ENCODE measurements around the gene RC3H1.
A peak's percentile ranks its signal among the peaks of the same experiment; 100 is the strongest.
"Not testable (repeated sequence)": the region's sequence is repeated elsewhere in the genome, so short reads cannot be mapped to it uniquely, and the experiment has no call there.

RC3H1 gene, protein sequence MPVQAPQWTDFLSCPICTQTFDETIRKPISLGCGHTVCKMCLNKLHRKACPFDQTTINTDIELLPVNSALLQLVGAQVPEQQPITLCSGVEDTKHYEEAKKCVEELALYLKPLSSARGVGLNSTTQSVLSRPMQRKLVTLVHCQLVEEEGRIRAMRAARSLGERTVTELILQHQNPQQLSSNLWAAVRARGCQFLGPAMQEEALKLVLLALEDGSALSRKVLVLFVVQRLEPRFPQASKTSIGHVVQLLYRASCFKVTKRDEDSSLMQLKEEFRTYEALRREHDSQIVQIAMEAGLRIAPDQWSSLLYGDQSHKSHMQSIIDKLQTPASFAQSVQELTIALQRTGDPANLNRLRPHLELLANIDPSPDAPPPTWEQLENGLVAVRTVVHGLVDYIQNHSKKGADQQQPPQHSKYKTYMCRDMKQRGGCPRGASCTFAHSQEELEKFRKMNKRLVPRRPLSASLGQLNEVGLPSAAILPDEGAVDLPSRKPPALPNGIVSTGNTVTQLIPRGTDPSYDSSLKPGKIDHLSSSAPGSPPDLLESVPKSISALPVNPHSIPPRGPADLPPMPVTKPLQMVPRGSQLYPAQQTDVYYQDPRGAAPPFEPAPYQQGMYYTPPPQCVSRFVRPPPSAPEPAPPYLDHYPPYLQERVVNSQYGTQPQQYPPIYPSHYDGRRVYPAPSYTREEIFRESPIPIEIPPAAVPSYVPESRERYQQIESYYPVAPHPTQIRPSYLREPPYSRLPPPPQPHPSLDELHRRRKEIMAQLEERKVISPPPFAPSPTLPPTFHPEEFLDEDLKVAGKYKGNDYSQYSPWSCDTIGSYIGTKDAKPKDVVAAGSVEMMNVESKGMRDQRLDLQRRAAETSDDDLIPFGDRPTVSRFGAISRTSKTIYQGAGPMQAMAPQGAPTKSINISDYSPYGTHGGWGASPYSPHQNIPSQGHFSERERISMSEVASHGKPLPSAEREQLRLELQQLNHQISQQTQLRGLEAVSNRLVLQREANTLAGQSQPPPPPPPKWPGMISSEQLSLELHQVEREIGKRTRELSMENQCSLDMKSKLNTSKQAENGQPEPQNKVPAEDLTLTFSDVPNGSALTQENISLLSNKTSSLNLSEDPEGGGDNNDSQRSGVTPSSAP

DNA sequence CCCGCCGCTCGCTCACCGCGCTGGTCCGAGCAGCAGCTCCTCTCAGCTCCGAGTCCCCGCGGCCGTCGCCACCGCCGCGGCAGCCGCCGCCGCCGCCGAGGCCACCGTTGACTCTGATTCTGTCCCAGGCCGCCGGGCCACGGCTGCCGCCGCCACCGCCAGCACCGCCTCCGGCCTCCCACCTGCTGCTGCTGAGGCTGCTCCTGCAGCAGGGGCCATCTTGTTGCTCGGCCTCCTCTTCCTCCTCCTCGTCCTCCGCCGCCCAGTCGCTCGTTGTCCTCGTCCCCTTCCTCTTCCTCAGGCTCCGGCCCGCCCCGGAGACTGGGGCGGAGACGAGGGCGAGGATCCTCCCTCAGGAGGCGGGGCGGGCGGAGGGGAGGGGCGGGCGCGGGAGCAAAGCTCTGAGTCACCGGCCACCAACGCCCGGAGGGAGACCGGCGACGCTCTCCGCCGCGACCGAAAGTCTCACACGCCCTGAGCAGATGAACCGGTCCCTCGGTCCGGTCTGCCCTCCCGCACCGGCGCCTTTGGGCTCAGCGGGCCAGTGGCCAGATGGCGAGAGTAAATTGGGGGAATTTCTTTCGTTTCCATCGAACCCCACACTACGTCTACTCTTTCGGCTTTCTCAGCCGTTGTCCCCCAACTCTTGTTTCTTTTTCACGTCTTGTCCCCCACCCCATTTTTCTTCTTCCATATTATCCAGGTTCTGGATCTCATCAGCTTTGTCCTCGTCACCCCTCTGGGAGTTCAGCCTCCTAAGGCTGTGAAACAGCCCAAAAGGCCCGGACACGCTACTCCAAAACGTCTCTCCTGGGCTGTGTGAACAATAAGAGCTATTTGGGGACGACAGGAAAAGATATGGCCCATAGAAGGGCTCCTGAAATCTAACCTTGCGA, at the start of gene RC3H1:
Gene RC3H1 (minus strand): TSS at position 278 of the 896 bp plus-strand sequence. CDS start 29,372 bp downstream, outside the sequence.
- no peak for DNase-seq

DNA sequence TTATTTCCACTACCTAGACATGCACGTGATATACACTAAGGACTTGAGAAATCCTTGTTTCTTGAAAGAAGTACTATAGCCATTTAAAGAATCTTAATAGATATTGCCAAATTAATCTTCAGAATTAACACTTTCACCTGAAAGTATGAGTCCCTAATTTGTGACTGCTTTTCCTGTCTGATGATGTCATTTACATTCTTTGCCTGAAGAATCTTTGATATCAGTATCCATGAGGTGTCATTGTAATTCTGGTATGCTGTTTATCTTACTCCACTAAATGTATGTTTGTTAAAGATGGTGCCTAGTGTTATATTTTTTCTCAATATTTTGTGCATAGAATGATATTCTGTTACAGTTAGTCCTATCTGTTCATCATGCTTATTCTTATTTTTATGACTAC, 48.5 kb upstream of the RC3H1 start:
- no peak for DNase-seq

DNA sequence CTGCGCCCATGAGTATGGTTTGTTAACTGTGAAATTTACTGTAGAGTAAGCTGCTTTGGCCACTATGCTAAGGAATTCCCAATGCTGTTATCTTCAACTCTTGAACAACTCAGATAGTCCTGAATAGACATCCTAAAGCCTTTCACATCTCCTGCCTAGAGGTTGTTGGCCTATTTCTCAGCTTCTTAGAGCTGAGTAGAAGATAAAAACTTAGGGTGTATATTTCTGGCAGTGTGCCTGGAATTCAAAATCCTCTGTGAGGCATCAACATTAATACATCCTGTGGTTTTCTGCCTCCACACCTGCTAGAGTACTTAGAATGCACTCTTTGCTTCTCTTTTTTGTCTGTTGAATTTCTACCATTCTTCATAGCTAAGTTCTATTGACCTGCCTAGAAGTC, 45.8 kb upstream of the RC3H1 start:
- DNase-seq = no peak

DNA sequence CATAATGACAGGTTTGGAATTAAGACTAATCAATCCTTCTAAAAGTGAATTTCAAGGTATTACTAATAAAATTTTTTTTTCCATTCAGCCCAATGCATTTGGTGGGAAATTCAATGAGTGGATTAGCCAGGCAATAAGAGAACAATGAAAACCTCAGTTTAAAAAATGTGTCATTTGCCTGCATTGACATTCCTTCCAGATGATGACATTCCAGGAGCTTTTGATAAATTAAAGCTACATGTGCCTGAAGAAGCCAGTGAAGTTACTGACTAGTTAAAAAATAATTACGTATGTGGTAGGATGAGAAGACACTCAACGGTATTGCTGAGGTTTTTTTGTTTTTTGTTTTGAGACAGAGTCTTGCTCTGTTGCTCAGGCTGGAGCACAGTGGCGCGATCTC, 37.9 kb upstream of the RC3H1 start:
- DNase-seq = no peak

DNA sequence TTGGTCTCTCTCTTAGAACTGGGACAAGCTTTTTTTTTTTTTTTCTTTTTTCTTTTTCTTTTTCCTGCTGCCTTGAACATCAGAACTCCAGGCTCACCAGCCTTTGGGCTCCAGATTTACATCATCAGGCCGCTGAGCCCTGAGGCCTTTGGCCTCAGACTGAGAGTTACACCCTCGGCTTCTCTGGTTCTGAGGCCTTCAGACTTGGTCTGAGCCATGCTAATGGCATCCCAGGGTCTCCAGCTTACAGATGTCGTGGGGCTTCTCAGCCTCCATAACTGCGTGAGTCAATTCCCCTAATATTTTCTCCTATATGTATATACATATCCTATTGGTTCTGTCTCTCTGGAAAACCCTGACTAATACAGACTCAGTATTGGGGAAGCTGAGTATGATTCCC, 36.5 kb upstream of the RC3H1 start:
- DNase-seq = no peak

DNA sequence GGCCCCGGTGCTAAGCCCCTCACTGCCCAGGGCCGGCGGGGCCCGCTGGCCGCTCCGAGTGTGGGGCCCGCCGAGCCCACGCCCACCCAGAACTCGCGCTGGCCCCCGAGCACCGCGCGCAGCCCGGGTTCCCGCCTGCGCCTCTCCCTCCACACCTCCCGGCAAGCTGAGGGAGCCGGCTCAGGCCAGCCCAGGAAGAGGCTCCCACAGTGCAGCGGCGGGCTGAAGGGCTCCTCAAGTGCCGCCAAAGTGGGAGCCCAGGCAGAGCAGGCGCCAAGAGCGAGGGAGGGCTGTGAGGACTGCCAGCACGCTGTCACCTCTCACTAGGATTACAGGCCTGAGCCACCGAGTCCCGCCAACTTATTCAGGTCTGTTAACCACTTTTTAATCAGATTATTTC, 34.5 kb upstream of the RC3H1 start:
- not testable (repeated sequence) for DNase-seq

DNA sequence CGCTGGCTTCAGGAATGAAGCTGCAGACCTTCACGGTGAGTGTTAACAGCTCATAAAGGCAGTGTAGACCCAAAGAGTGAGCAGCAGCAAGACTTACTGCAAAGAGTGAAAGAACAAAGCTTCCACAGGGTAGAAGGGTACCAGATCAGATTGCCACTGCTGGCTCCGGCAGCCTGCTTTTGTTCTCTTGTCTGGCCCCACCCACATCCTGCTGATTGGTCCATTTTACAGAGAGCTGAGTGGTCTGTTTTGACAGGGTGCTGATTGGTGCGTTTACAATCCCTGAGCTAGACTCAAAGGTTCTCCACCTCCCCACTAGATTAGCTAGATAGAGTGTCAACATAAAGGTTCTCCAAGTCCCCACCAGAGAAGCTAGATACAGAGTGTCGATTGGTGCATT, 33.6 kb upstream of the RC3H1 start:
- DNase-seq = not testable (repeated sequence)

DNA sequence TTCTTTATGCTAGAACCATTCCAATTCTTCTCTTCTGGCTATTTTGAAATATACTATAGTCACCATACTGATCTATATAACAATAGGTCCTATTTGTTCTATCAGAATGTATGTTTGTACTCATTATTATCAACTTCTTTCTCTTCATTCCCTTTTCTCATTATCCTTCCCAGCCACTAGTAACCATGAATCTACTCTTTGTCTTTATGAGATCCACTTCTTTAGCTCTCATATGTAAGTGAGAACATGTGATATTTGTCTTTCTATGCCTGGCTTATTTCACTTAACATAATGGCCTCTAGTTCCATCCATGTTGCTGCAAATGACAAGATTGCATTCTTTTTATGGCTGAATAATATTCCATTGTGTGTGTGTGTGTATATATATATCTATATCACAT, 31.7 kb upstream of the RC3H1 start:
- no peak for DNase-seq

DNA sequence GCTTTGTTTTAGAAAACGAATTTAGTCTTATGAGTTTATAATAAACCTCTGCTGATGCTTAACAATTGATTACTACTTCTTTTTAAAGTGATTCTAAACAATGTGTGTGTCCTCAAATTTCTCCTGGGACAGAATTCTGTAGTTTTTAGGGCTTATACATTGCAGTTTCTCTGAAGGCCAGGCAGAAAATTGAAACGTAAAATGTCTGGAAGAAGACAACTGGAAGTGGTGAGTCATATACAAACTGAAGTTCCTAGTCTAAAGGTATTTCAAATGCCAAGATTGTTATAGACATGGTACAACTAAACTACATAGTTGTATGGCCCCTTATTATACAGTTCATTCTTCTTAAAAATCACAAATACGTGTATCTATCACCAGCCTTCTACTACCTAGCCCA, 30.5 kb upstream of the RC3H1 start:
- DNase-seq = no peak

DNA sequence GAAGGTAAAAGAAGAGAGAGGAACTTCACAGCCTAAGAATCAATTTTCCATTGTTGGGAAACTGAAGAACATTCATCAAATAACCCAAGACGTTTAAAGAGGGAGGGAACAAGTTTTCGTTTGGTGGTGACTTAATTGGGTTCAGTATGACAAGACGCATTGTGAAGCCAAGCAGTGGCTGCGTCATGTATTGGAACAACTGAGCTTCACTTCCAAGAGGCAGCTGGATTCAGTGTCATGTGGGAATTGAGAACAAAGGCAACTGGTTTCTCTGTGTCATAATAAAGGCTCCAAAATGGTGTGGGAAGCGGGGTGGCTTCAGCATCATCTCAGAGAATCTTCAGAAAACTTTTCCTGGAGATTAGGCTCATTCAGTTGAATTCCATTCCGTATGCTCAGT, 29.8 kb upstream of the RC3H1 start:
- no peak for DNase-seq

DNA sequence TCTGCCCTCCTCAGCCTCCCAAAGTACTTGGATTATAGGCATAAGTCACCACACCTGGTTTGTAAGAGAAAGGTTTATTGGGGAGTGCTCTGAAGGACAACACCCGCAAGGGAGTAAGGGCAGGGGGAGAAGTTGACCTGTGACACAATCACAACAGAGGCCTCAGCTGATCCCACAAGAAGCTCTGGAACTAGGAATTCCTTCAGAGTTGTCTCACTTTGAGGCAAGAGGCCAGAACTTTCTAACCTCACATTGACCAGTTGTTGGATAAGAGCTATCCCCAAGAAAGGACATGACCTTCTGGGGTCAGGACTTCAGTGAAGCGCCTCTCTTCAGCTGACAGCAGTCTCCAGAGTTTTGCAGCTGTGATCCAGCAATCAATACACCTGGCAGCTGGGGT, 27.4 kb upstream of the RC3H1 start:
- DNase-seq = no peak

DNA sequence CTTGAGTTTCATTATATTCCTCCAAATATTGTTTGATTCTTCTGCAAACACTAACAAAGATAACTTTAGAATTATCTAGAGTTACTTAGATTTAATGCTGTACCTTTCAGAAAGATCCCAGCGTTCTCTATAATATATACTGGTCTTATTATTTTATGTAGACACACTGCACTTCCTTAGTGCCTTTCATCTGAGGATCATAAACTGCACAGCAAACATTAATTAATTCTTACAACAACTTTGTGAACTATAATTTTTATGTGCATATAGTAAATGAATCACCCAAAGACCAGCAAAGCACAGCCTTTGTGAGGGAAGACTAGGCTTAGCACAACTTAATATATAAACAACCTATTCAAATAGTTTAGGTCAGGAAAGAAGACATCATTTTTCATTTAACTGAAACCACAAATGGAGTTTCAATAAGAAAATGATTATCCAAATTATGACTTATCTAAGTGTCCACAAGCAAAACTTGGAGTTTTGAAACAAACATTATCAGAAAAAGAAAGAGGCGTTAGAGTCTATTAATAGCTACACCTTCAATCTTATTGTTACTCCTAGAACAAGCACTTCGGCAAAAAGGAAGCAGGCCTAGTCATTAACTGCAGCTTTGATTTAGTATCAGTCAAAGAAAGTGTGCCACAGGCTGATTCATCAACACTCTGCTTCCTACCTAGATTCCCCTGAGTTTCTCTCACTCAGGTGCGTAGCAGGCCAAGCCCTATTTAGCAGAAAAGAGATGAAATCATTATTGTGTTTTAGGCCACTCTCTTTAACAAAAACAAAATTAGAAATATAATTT, 22.5 kb upstream of the RC3H1 start:
- DNase-seq = no peak

DNA sequence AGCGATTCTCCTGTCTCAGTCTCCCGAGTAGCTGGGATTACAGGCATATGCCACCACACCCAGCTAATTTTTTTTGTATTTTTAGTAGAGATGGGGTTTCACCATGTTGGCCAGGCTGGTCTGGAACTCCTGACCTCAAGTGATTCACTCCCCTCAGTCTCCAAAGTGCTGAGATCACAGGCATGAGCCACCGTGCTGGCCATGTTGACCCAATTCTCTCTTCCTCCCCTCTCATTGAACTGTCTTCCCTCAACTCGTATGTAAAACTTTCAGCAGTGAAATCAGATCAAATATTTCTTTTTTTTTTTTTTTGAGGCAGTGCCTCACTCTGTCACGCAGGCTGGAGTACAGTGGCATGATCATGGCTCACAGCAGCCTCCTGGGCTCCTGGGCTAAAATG, 20.4 kb upstream of the RC3H1 start:
- DNase-seq = not testable (repeated sequence)

DNA sequence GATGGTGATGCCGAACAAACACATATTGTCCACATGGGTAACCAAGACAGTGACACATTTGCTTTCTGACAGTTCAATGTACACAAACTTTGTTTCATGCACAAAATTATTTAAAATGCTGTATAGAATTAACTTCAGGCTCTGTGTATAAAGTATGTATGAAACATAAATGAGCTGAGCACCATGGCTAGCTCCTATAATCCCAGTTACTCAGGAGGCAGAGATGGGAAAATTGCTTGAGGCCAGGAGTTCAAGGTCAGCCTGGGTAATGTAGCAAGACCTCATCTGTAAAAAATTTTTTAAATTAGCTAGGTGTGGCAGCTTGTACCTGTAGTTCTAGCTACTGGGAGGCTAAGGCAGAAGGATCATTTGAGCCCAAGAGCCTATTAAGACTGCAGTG, 19.2 kb upstream of the RC3H1 start:
- DNase-seq = no peak

DNA sequence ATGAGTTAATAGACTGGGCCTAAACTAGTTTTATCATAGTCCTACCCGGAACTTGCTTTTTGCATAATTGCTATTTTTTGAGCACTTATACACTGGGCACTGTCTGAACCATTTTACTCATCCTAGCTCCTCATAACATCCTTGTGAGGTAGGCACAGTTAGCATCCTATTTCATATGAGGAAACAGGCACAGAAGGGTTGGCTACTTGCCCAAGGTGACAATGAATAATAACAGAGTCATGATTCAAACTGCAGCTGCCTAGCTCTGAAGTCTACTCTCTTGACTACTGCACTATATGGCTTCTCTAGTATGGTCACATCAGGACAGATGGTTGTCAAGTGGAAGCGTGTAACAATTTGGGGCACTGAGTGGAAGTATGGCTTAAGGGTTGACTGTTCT, 18.2 kb upstream of the RC3H1 start:
- DNase-seq = peak; percentile 20

DNA sequence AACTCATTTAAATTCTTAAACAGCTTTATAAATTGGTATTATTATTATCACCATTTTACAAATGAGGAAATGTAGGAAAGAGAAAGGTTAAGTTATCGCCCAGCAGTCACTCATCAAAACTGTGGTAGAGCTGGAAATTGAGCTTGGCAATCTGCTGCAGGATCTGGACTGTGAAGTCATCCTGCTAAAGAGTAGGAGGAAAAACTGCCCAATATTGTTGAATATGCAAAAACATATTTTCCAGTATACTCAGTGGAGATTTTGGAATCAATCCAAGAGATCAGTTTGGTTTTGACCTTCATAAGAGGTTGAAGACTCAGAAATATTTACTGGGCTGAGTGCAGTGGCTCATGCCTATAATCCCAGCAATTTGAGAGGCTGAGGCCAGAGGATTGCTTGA, 16.9 kb upstream of the RC3H1 start:
- no peak for DNase-seq

DNA sequence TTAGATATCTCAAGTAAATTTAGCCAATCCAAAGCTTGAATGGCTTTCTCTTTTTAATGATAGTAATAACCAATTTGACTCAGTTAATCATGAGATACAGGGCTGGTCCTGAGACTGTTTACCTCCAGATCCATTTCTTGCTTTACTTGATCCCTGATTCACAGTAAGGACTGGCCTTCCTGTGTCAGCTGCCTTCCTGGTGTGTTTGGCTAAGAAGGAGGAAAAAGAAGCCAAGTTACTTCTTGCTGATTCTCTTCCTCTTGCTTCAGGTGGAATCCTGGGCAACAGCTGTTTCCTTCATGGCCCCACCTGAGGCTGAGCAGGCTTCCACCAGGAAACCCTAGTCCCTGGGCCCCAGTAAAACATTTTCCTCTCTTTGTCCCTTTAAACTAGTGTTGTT, 14.6 kb upstream of the RC3H1 start:
- DNase-seq = no peak

DNA sequence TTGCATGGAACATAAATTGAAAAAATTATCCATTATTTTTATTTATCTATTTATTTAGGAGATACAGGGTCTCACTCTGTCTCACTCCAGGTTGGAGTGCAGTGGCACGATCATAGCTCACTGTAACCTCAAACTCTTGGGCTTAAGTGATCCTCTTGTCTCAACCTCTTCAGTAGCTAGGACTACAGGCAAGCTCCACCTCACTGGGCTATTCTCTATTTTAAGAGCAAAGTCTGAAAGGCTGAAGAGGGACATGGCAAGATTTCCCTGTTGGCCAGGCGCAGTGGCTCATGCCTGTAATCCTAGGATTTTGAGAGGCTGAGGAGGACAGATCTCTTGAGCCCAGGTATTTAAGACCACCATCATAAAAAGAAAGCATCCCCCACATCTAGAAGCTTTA, 14.0 kb upstream of the RC3H1 start:
- no peak for DNase-seq

DNA sequence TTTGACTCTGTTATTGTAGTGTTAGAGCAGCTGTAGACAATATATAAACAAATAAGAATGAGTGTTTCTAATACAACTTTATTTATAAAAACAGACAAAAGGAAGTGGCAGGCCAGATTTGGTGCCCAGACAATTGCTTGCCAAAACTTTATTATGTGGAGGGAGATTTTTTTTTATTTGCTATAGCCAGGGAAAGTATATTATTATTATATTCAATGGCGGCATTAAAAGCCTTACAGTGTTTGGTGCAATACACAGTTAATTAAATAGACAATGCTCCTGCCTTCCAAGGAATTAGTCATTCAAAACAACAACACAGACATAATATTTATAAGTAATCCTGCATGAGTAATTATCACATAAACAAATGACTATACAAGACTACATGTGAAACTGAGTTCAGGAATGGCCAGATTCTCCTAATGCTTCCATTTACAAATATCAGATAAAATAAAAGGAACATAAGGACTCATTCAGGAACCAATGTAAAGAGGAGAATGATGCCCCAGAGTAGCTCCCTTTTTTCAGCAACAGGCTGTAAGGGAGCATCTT, 10.6 kb upstream of the RC3H1 start:
- no peak for DNase-seq

DNA sequence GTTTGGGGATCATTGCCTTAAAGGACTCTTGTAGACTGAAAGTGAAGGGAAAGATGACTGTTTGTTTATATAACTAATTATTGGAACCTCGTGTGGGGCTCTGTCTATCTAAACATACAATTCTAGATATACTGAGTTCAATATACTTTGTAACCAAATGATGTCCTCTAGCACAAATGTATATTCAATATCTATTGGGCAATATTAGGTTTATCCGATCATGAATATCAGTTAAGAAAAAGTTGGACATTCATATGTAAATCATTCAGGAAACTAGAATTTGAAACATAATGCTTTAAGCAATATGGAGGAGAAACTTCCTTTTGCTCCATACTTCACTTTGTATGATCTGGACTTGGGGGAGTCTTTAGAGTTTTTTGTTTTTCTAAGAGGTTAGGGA, 8.9 kb upstream of the RC3H1 start:
- DNase-seq = no peak

DNA sequence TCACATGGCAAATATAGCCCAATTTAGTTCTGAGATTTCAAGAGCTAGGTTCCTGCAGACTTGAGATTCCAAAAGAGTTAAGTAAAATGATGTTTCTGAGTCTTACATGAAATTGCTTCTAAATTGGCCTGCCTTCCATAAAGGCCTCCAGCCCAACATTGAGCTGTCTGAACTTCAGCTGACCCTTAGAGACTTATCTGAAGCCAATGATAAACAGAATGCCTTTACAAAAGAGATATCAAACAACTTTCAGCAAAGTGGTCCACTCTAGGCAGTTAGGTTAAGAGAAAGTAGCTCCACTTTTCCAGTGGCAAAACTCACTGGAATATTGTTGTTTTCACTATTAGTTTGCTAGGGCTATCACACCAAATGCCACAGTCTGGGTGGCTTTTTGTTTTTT, 6.3 kb upstream of the RC3H1 start:
- DNase-seq = no peak
